ENCODE data around the gene NRXN2. TPM values are rescaled to one million over a fixed set of nuclear protein-coding genes. Genes with fewer than 3 reads are reported as not detected.
"Not testable (repeated sequence)": the region's sequence is repeated elsewhere in the genome, so short reads cannot be mapped to it uniquely, and the experiment has no call there.

Gene NRXN2
- total RNA-seq, 1 experiment from 2014 or later = not detected

- peaks cover 86% of the 10 kb centered on the region for H3K27me3 Mint-ChIP-seq (ENCODE audit: unreplicated experiment)
- H3K27ac Mint-ChIP-seq (ENCODE audit: unreplicated experiment) = no peak overlapping the region
- CTCF ChIA-PET = interaction anchor here (1.3 to 1.9 kb wide), 2 partner anchors 12 to 17 kb away, joined by 3 to 10 read pairs; no protein-coding TSS in a partner anchor
- DNase-seq = no peak
- no peak overlapping the region for H3K4me3 Mint-ChIP-seq (ENCODE audit: low read depth, unreplicated experiment)
- no peaks in the 10 kb centered on the region for H3K9me3 Mint-ChIP-seq (ENCODE audit: low read depth, unreplicated experiment)
- intact Hi-C loops (cut with micrococcal nuclease; ENCODE audit: unreplicated experiment) = no loop called here
- H3K36me3 Mint-ChIP-seq (ENCODE audit: insufficient read depth, unreplicated experiment) = no peaks in the 10 kb centered on the region
- peaks cover 6% of the 10 kb centered on the region for H3K4me1 Mint-ChIP-seq (ENCODE audit: low read depth, unreplicated experiment)
- no peak for TF ChIP-seq CTCF (IDR thresholded peaks at IDR 0.05; ENCODE audit: unreplicated experiment)
- no TSS peak for BruUV-seq (replicated peaks)
Measured at GRCh38 chr11:64705501-64705900, 17.5 kb downstream of the NRXN2 start.

DNA sequence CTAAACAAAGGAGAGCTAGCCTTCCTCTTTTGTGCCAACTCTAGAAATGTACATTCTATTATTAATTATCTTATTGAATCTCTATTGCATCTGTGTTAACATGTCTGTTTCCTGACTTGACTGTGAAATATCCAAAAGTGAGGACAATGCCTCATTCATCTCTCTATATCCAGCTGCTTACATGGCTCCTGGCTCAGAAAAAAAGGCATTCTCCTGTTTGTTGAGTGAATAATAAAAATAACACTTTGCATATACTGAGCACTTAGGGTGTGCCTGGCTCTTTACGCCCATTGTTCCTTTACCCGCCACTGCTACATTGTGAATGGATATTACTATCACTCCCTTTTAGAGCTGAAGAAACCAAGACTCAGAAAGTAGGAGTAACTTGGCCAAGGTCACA, 19.9 kb downstream of the NRXN2 start:
- Mint-ChIP-seq H3K36me3 (ENCODE audit: insufficient read depth, unreplicated experiment) (no peaks in the 10 kb centered on the region), H3K27me3 (ENCODE audit: unreplicated experiment) (peaks cover 86% of the 10 kb centered on the region), H3K4me3 (ENCODE audit: low read depth, unreplicated experiment) (no peak overlapping the region), H3K27ac (ENCODE audit: unreplicated experiment) (no peak overlapping the region), H3K4me1 (ENCODE audit: low read depth, unreplicated experiment) (no peaks in the 10 kb centered on the region), H3K9me3 (ENCODE audit: low read depth, unreplicated experiment) (no peaks in the 10 kb centered on the region)
- CTCF ChIA-PET = no interaction called here
- intact Hi-C loops (cut with micrococcal nuclease; ENCODE audit: unreplicated experiment) = no loop called here
- DNase-seq = no peak
- no peak for TF ChIP-seq CTCF (IDR thresholded peaks at IDR 0.05; ENCODE audit: unreplicated experiment)
- no TSS peak for BruUV-seq (replicated peaks)

GRCh38 chr11:64701956-64702355, 21.0 kb downstream of the NRXN2 start:
- CTCF ChIA-PET; H3K9me3 Mint-ChIP-seq (ENCODE audit: low read depth, unreplicated experiment); DNase-seq; H3K27ac Mint-ChIP-seq (ENCODE audit: unreplicated experiment); H3K36me3 Mint-ChIP-seq (ENCODE audit: insufficient read depth, unreplicated experiment); intact Hi-C loops (cut with micrococcal nuclease; ENCODE audit: unreplicated experiment); BruUV-seq (replicated peaks); H3K4me1 Mint-ChIP-seq (ENCODE audit: low read depth, unreplicated experiment); H3K4me3 Mint-ChIP-seq (ENCODE audit: low read depth, unreplicated experiment): not testable (repeated sequence)
- H3K27me3 Mint-ChIP-seq (ENCODE audit: unreplicated experiment) = peaks cover 89% of the 10 kb centered on the region

DNA sequence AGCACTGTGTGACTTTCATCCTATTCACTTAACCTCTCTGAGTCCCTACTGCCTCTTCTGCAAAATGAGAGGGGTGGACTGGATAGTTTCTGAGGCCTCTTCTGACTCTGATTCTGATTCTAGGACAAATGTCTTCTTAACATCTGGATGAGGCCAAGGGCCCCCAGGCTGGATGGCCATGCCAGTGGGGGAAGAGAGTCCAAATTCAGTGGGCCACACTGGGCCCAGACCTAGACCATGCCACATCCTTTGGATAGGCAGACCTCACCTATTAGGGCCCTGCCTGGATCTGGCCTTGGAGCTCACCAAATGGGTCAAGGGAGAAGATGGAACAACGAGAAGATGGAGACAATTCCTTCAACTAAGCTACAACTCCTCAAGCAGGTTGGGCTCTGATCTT, 24.6 kb downstream of the NRXN2 start:
- no peaks in the 10 kb centered on the region for H3K9me3 Mint-ChIP-seq (ENCODE audit: low read depth, unreplicated experiment)
- intact Hi-C loops (cut with micrococcal nuclease; ENCODE audit: unreplicated experiment) = no loop called here
- no peaks in the 10 kb centered on the region for H3K36me3 Mint-ChIP-seq (ENCODE audit: insufficient read depth, unreplicated experiment)
- H3K27ac Mint-ChIP-seq (ENCODE audit: unreplicated experiment) = no peak overlapping the region
- H3K4me1 Mint-ChIP-seq (ENCODE audit: low read depth, unreplicated experiment) = no peaks in the 10 kb centered on the region
- no TSS peak for BruUV-seq (replicated peaks)
- CTCF ChIA-PET = no interaction called here
- H3K27me3 Mint-ChIP-seq (ENCODE audit: unreplicated experiment) = peaks cover 89% of the 10 kb centered on the region
- DNase-seq = no peak
- H3K4me3 Mint-ChIP-seq (ENCODE audit: low read depth, unreplicated experiment) = no peak overlapping the region
- no peak for TF ChIP-seq CTCF (IDR thresholded peaks at IDR 0.05; ENCODE audit: unreplicated experiment)

DNA sequence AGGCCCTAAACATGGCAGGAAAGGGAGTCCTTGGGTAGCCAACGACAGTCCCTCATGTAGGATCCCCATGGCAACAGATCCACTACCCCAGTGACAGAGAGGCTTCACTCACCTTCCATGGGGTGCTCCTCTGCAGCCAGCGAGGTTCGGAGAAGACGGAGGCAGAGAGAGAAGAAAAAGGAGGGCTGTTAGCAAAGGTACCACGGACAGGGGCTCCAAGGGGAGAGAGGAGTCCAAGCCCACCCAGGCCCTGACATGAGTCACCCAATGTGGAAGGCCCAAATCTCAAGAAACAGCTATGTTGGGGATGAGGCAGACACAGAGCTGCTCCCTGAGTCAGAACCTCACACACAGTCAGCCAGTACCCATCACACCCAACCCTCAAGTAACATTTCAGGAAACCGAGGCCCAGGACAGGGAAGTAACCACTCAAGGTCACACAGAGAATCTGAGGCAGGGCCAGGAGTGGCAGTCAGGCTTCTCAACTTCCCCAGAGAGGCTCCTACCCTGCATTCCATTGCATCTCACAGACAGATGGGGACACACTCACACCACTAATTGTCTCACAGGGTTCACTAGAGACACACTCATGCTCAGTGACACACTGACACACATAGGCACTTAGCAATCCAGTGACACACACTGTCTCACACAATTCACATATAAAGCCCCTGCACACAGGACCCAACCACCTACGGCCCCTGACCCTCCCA, 25.2 kb downstream of the NRXN2 start:
- Mint-ChIP-seq H3K27ac (ENCODE audit: unreplicated experiment) (no peak overlapping the region), H3K4me1 (ENCODE audit: low read depth, unreplicated experiment) (no peaks in the 10 kb centered on the region), H3K4me3 (ENCODE audit: low read depth, unreplicated experiment) (no peak overlapping the region), H3K27me3 (ENCODE audit: unreplicated experiment) (peaks cover 89% of the 10 kb centered on the region), H3K9me3 (ENCODE audit: low read depth, unreplicated experiment) (no peaks in the 10 kb centered on the region), H3K36me3 (ENCODE audit: insufficient read depth, unreplicated experiment) (no peaks in the 10 kb centered on the region)
- CTCF ChIA-PET = no interaction called here
- no peak for DNase-seq
- intact Hi-C loops (cut with micrococcal nuclease; ENCODE audit: unreplicated experiment) = no loop called here
- TF ChIP-seq CTCF (IDR thresholded peaks at IDR 0.05; ENCODE audit: unreplicated experiment) = no peak
- no TSS peak for BruUV-seq (replicated peaks)

Data from Calu3 (cell line).